DMS114 treated with DMSO at 0.1 percent for 48 hours (cell line): ENCODE results near the gene RELN.

Source experiments
- DNase-seq: peaks from one replicate; lab custom pipeline; 2025; ENCODE audit not compliant: unreplicated experiment; lab: John Stamatoyannopoulos, UW

The RELN gene

DNA sequence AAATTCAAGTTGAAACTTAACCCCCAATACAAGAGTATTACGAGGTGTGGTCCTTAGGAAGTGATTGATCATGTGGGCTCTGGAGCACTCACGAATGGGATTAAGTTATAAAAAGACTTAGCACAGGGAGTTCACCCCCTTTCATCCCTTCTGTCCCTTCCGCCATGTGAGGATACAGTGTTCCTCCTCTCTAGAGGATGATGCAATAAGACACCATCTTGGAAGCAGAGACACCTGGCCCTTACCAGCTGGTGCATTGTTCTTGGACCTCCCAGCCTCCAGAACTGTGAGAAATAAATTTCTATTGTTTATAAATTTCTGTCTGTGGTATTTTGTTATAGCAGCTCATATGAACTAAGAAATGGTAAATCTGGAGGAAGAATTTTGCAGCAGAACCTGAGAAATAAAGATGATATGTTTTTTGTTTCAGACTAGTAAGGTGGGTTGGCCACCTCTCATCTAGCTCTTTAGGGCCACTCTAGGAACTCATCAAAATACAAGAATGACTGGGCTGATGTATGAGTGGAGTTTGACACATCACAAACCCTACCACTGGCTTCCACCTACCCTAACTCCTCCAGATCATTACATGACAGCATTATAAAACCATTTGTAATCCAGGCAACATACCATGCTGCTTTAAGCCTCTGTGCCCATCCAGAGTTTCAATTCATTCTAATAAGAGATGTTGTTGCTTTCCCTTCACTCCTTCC is 565.8 kb downstream of the RELN start:
- DNase-seq = no peak
